Measurements from ENCODE around the gene URI1. TPM values are rescaled to one million over a fixed set of nuclear protein-coding genes. Genes with fewer than 3 reads are reported as not detected.
A peak's percentile ranks its signal among the peaks of the same experiment; 100 is the strongest.

The URI1 gene
- polyA plus RNA-seq, 1 of the 3 experiments (the other 2 are of a cell fraction) = 32.4 TPM

- POLR2A ChIA-PET = no interaction called here
- H3K9ac ChIP-seq = no peak overlapping the region
- 89% methylated on average over 27 of the region's 27 CpGs for WGBS (ENCODE audit: low lambda C conversion rate)
Observed at GRCh38 chr19:30059741-30060457, 117.9 kb downstream of the URI1 start.

More at GRCh38 chr19:30059741-30060457, 117.9 kb downstream of the URI1 start:
- CTCF ChIA-PET = interaction anchor here (1.2 to 1.8 kb wide), 2 partner anchors 14 to 607 kb away, joined by 3 to 7 read pairs; no protein-coding TSS in a partner anchor
- H3K9me3 ChIP-seq = no peaks in the 10 kb centered on the region
- no peak overlapping the region for H3K4me2 ChIP-seq
- DNase-seq = peak; percentile 21
- H3K4me1 ChIP-seq (ENCODE audit: control insufficient read depth in 1 of 2, insufficient read depth in 2 of 2, low read depth in 1 of 2, low read length in 1 of 2) = peaks cover 0 to 8% of the 10 kb centered on the region in 2 experiments; a peak in 1 of 4 replicates
- H3K27ac ChIP-seq (ENCODE audit: low read depth in 2 of 2, low read length in 1 of 2) = no peak overlapping the region
- no peaks in the 10 kb centered on the region for H3F3A ChIP-seq (replicated peaks; ENCODE audit: insufficient read depth)
- H3K9me2 ChIP-seq = no peaks in the 10 kb centered on the region
- TF ChIP-seq, protein P1, sequence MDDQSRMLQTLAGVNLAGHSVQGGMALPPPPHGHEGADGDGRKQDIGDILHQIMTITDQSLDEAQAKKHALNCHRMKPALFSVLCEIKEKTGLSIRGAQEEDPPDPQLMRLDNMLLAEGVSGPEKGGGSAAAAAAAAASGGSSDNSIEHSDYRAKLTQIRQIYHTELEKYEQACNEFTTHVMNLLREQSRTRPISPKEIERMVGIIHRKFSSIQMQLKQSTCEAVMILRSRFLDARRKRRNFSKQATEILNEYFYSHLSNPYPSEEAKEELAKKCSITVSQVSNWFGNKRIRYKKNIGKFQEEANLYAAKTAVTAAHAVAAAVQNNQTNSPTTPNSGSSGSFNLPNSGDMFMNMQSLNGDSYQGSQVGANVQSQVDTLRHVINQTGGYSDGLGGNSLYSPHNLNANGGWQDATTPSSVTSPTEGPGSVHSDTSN (IDR thresholded peaks at IDR 0.05) = no peak
- no peak for TF ChIP-seq POLR2AphosphoS5 (IDR thresholded peaks at IDR 0.05; ENCODE audit: low read depth, low read length)
- TF ChIP-seq, protein P2, sequence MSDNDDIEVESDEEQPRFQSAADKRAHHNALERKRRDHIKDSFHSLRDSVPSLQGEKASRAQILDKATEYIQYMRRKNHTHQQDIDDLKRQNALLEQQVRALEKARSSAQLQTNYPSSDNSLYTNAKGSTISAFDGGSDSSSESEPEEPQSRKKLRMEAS (IDR thresholded peaks at IDR 0.05; ENCODE audit: low read depth) = no peak
- TF ChIP-seq FOSL2 (IDR thresholded peaks at IDR 0.05; ENCODE audit: borderline replicate concordance, low read depth) = no peak
- TF ChIP-seq, protein P3, sequence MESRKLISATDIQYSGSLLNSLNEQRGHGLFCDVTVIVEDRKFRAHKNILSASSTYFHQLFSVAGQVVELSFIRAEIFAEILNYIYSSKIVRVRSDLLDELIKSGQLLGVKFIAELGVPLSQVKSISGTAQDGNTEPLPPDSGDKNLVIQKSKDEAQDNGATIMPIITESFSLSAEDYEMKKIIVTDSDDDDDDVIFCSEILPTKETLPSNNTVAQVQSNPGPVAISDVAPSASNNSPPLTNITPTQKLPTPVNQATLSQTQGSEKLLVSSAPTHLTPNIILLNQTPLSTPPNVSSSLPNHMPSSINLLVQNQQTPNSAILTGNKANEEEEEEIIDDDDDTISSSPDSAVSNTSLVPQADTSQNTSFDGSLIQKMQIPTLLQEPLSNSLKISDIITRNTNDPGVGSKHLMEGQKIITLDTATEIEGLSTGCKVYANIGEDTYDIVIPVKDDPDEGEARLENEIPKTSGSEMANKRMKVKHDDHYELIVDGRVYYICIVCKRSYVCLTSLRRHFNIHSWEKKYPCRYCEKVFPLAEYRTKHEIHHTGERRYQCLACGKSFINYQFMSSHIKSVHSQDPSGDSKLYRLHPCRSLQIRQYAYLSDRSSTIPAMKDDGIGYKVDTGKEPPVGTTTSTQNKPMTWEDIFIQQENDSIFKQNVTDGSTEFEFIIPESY (IDR thresholded peaks at IDR 0.05; ENCODE audit: borderline replicate concordance, low read depth) = no peak
- no peak for TF ChIP-seq TEAD4 (IDR thresholded peaks at IDR 0.05; ENCODE audit: borderline replicate concordance, insufficient read depth)
- no peak for TF ChIP-seq REST (IDR thresholded peaks at IDR 0.05; ENCODE audit: low read depth, low read length)
- no peak for TF ChIP-seq CHD2 (IDR thresholded peaks at IDR 0.05; ENCODE audit: low read length, partially characterized antibody)
- TF ChIP-seq, protein P4, sequence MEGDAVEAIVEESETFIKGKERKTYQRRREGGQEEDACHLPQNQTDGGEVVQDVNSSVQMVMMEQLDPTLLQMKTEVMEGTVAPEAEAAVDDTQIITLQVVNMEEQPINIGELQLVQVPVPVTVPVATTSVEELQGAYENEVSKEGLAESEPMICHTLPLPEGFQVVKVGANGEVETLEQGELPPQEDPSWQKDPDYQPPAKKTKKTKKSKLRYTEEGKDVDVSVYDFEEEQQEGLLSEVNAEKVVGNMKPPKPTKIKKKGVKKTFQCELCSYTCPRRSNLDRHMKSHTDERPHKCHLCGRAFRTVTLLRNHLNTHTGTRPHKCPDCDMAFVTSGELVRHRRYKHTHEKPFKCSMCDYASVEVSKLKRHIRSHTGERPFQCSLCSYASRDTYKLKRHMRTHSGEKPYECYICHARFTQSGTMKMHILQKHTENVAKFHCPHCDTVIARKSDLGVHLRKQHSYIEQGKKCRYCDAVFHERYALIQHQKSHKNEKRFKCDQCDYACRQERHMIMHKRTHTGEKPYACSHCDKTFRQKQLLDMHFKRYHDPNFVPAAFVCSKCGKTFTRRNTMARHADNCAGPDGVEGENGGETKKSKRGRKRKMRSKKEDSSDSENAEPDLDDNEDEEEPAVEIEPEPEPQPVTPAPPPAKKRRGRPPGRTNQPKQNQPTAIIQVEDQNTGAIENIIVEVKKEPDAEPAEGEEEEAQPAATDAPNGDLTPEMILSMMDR (IDR thresholded peaks at IDR 0.05) = no peak
- TF ChIP-seq, protein P5, sequence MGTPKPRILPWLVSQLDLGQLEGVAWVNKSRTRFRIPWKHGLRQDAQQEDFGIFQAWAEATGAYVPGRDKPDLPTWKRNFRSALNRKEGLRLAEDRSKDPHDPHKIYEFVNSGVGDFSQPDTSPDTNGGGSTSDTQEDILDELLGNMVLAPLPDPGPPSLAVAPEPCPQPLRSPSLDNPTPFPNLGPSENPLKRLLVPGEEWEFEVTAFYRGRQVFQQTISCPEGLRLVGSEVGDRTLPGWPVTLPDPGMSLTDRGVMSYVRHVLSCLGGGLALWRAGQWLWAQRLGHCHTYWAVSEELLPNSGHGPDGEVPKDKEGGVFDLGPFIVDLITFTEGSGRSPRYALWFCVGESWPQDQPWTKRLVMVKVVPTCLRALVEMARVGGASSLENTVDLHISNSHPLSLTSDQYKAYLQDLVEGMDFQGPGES (IDR thresholded peaks at IDR 0.05; ENCODE audit: low read depth, low read length) = no peak
- H3K4me3 ChIP-seq (ENCODE audit: low read depth in 2 of 2, low read length in 1 of 2) = no peak overlapping the region
- H3K36me3 ChIP-seq (replicated peaks in 1 of 2; ENCODE audit: control insufficient read depth in 1 of 2, insufficient read depth in 2 of 2, low read length in 1 of 2) = no peaks in the 10 kb centered on the region
- no peak overlapping the region for H2AFZ ChIP-seq (ENCODE audit: low read depth)
- no peaks in the 10 kb centered on the region for H3K27me3 ChIP-seq (ENCODE audit: insufficient read depth)
- H3K79me2 ChIP-seq (ENCODE audit: insufficient read depth) = no peaks in the 10 kb centered on the region
- no peaks in the 10 kb centered on the region for H4K20me1 ChIP-seq (ENCODE audit: insufficient read depth)

Measured in SK-N-SH (cell line).